H1 (cell line): ENCODE results near the gene MKLN1. TPM values are rescaled to one million over a fixed set of nuclear protein-coding genes. Genes with fewer than 3 reads are reported as not detected.

Source experiments
- CTCF ChIA-PET: fragments of 300-600 bp; sonication (Branson Sonifier 250); formaldehyde crosslinking; loops from one replicate; lab custom pipeline; 2021; ENCODE audit not compliant: partially characterized antibody; lab: Charles Lee
- POLR2A ChIA-PET: fragments of 300-600 bp; sonication (Branson Sonifier 250); formaldehyde crosslinking; loops from one replicate; lab custom pipeline; 2021; ENCODE audit warnings: inconsistent platforms; ENCODE audit not compliant: partially characterized antibody; lab: Charles Lee
- DNase-seq, 2 experiments: peaks; one replicate each; pipeline versions ENCODE4 v3.0.0 to v3.0.0-alpha.2; 2010 to 2022; ENCODE audit warnings: low spot score in 2 of 2, low read depth in 1 of 2, mixed read lengths in 1 of 2
- FAIRE-seq: peaks from 2 replicates; lab custom pipeline; 2011; peaks lifted over from hg19 to GRCh38; lab: Jason Lieb, UNC
- H2AFZ ChIP-seq: 2 replicates; pipeline ENCODE4 v1.8.1; 2012; ENCODE audit warnings: low read length, inconsistent platforms
- H2AK5ac ChIP-seq: 2 replicates; pipeline ENCODE4 v1.6.1; 2013; ENCODE audit warnings: low read depth, low read length
- H2BK120ac ChIP-seq: replicated peaks from 2 replicates; pipeline ENCODE3; 2013; ENCODE audit warnings: low read depth, low read length, inconsistent platforms
- H2BK12ac ChIP-seq: 2 replicates; pipeline ENCODE4 v1.6.1; 2013; ENCODE audit warnings: low read depth, low read length
- H2BK15ac ChIP-seq: 2 replicates; pipeline ENCODE4 v1.6.1; 2013; ENCODE audit warnings: low read length
- H2BK20ac ChIP-seq: 2 replicates; pipeline ENCODE4 v1.6.1; 2013; ENCODE audit warnings: low read length
- H2BK5ac ChIP-seq: 2 replicates; pipeline ENCODE4 v1.6.1; 2013; ENCODE audit warnings: low read depth, low read length
- H3K14ac ChIP-seq: 2 replicates; pipeline ENCODE4 v1.6.1; 2013; ENCODE audit warnings: inconsistent platforms; ENCODE audit not compliant: insufficient read length
- H3K18ac ChIP-seq: 2 replicates; pipeline ENCODE4 v1.6.1; 2013; ENCODE audit warnings: low read length; ENCODE audit errors: extremely low read depth
- H3K23ac ChIP-seq: 2 replicates; pipeline ENCODE4 v1.6.1; 2013; ENCODE audit warnings: inconsistent platforms; ENCODE audit not compliant: insufficient read length
- H3K23me2 ChIP-seq: 2 replicates; pipeline ENCODE4 v1.6.1; 2013; ENCODE audit warnings: low read depth, low read length
- H3K27ac ChIP-seq: 2 replicates; pipeline ENCODE4 v1.6.1; 2011; ENCODE audit warnings: low read depth, low read length, inconsistent platforms
- H3K27me3 ChIP-seq, 4 experiments: replicated peaks in 1 of 4; 1 replicate in 1 of 4; 2 replicates in 3 of 4; pipeline versions ENCODE4 v1.6.1 to v1.8.1; 2011 to 2013; ENCODE audit warnings: low read length in 3 of 4, mild to moderate bottlenecking in 3 of 4, inconsistent platforms in 2 of 4, mixed read lengths in 2 of 4, moderate library complexity in 1 of 4; ENCODE audit not compliant: control insufficient read depth in 3 of 4, insufficient read depth in 3 of 4; ENCODE audit errors: extremely low read depth in 1 of 4
- H3K36me3 ChIP-seq, 4 experiments: 2 replicates each; pipeline versions ENCODE4 v1.6.1 to v1.8.1; 2011 to 2013; ENCODE audit warnings: mild to moderate bottlenecking in 4 of 4, low read length in 3 of 4, moderate library complexity in 2 of 4, control low read depth in 1 of 4, inconsistent platforms in 1 of 4; ENCODE audit not compliant: insufficient read depth in 4 of 4, control insufficient read depth in 2 of 4
- H3K4ac ChIP-seq: replicated peaks from 2 replicates; pipeline ENCODE3; 2013; ENCODE audit warnings: low read length, low read depth, mixed read lengths, inconsistent platforms; ENCODE audit not compliant: insufficient read length
- H3K4me1 ChIP-seq, 4 experiments: replicated peaks in 1 of 4; 1 replicate in 1 of 4; 2 replicates in 3 of 4; pipeline versions ENCODE4 v1.6.1 to v1.8.1; 2011 to 2013; ENCODE audit warnings: low read length in 3 of 4, inconsistent platforms in 2 of 4, mixed read lengths in 1 of 4; ENCODE audit not compliant: insufficient read depth in 4 of 4, control insufficient read depth in 3 of 4
- H3K4me2 ChIP-seq, 2 experiments: 2 replicates each; pipeline versions ENCODE4 v1.6.1 to v1.8.1; 2011 to 2013; ENCODE audit warnings: low read depth in 2 of 2, low read length in 2 of 2, control low read depth in 1 of 2, inconsistent platforms in 1 of 2, mild to moderate bottlenecking in 1 of 2; ENCODE audit not compliant: insufficient read depth in 1 of 2
- H3K4me3 ChIP-seq, 4 experiments: fragments of 200-600, 300-600 bp in 1 of 4; sonication (generic), shearing (Covaris generic), sonication (Bioruptor Twin) in 1 of 4; 2 replicates each; pipeline versions ENCODE4 v1.5.1 to v1.8.1; 2011 to 2016; ENCODE audit warnings: low read length in 4 of 4, low read depth in 3 of 4, control low read depth in 2 of 4, inconsistent platforms in 2 of 4, mild to moderate bottlenecking in 2 of 4, mixed read lengths in 1 of 4, moderate library complexity in 1 of 4; ENCODE audit not compliant: insufficient read depth in 2 of 4; ENCODE audit errors: extremely low read depth in 1 of 4
- H3K56ac ChIP-seq: replicated peaks from 2 replicates; pipeline ENCODE3; 2013; ENCODE audit warnings: low read depth, mild to moderate bottlenecking, mixed read lengths, low read length, inconsistent platforms; ENCODE audit not compliant: insufficient read length
- H3K79me1 ChIP-seq: 2 replicates; pipeline ENCODE4 v1.6.1; 2013; ENCODE audit warnings: low read depth, low read length, control low read depth
- H3K79me2 ChIP-seq, 2 experiments: 2 replicates each; pipeline versions ENCODE4 v1.6.1 to v1.8.1; 2012 to 2013; ENCODE audit warnings: low read length in 2 of 2, mild to moderate bottlenecking in 2 of 2, inconsistent platforms in 1 of 2; ENCODE audit not compliant: insufficient read depth in 2 of 2, control insufficient read depth in 1 of 2
- H3K9ac ChIP-seq, 4 experiments: replicated peaks in 1 of 4; 1 replicate in 1 of 4; 2 replicates in 3 of 4; pipeline versions ENCODE4 v1.6.1 to v1.8.1; 2011 to 2013; ENCODE audit warnings: low read depth in 3 of 4, low read length in 3 of 4, control low read depth in 2 of 4, mild to moderate bottlenecking in 2 of 4, moderate library complexity in 2 of 4, inconsistent platforms in 1 of 4; ENCODE audit errors: extremely low read depth in 1 of 4
- H3K9me3 ChIP-seq, 2 experiments: 2 replicates each; pipeline versions ENCODE4 v1.6.1 to v1.8.1; 2012 to 2013; ENCODE audit warnings: mild to moderate bottlenecking in 2 of 2, moderate library complexity in 2 of 2, control low read depth in 1 of 2, inconsistent platforms in 1 of 2, low read depth in 1 of 2, low read length in 1 of 2, mixed read lengths in 1 of 2; ENCODE audit not compliant: insufficient read depth in 2 of 2
- H4K20me1 ChIP-seq, 2 experiments: replicated peaks in 1 of 2; 2 replicates each; pipeline versions ENCODE3 to v1.8.1; 2011 to 2013; ENCODE audit warnings: inconsistent platforms in 2 of 2, low read length in 2 of 2, mild to moderate bottlenecking in 1 of 2; ENCODE audit not compliant: insufficient read depth in 2 of 2, control insufficient read depth in 1 of 2
- H4K5ac ChIP-seq: 2 replicates; pipeline ENCODE4 v1.6.1; 2013; ENCODE audit warnings: low read length, low read depth, mixed read lengths, inconsistent platforms; ENCODE audit not compliant: insufficient read length
- H4K8ac ChIP-seq: 2 replicates; pipeline ENCODE4 v1.8.0; 2013; ENCODE audit warnings: mild to moderate bottlenecking, moderate library complexity, low read length, inconsistent platforms; ENCODE audit not compliant: insufficient read depth; ENCODE audit errors: extremely low read depth
- H4K91ac ChIP-seq: replicated peaks from 2 replicates; pipeline ENCODE3; 2013; ENCODE audit warnings: low read length, mixed read lengths, inconsistent platforms; ENCODE audit not compliant: insufficient read length
- E2F6 ChIP-seq: IDR thresholded peaks from 2 replicates; pipeline ENCODE4 v1.6.1; 2012; ENCODE audit warnings: inconsistent platforms
- KDM4A ChIP-seq: IDR thresholded peaks from one replicate; pipeline ENCODE4 v1.7.1; 2012; ENCODE audit warnings: low read depth, mild to moderate bottlenecking, moderate library complexity, low read length, inconsistent platforms; ENCODE audit not compliant: severe bottlenecking
- KDM5A ChIP-seq: fragments of 200-600 bp; IDR thresholded peaks from 2 replicates; pipeline ENCODE4 v1.7.1; 2012; ENCODE audit warnings: mild to moderate bottlenecking, low read length, inconsistent platforms, mixed read lengths
- MAFK ChIP-seq: IDR thresholded peaks from 2 replicates; pipeline ENCODE4 v1.6.1; 2012; ENCODE audit warnings: low read depth, mild to moderate bottlenecking, improper control_type of control experiment, low read length
- MAX ChIP-seq: IDR thresholded peaks from 2 replicates; pipeline ENCODE4 v1.6.1; 2012; ENCODE audit warnings: inconsistent platforms
- POLR2A ChIP-seq, 2 experiments: IDR thresholded peaks; 1 replicate in 1 of 2; 2 replicates in 1 of 2; pipeline ENCODE4 v1.6.1; 2011; ENCODE audit warnings: low read depth in 2 of 2, low read length in 2 of 2, mild to moderate bottlenecking in 2 of 2; ENCODE audit errors: control extremely low read depth in 1 of 2
- RBBP5 ChIP-seq: IDR thresholded peaks from 2 replicates; pipeline ENCODE4 v1.7.1; 2012; ENCODE audit warnings: low read depth, mild to moderate bottlenecking, inconsistent platforms, low read length, moderate library complexity, borderline replicate concordance
- SP4 ChIP-seq: IDR thresholded peaks from 2 replicates; pipeline ENCODE4 v1.6.1; 2012; ENCODE audit warnings: low read length, inconsistent platforms
- TAF7 ChIP-seq: optimal IDR thresholded peaks from 2 replicates; pipeline ENCODE3; 2011; ENCODE audit warnings: low read depth, mild to moderate bottlenecking, inconsistent platforms, low read length, moderate library complexity, borderline replicate concordance
- TBP ChIP-seq: IDR thresholded peaks from 2 replicates; pipeline ENCODE4 v1.6.1; 2011; ENCODE audit warnings: low read depth, low read length, improper control_type of control experiment
- TEAD4 ChIP-seq: IDR thresholded peaks from 2 replicates; pipeline ENCODE4 v1.6.1; 2012; ENCODE audit warnings: low read depth, low read length, inconsistent platforms, mixed read lengths
- WGBS, 2 experiments: shearing (Covaris generic) in 1 of 2; methylation state at CpG; one replicate each; pipeline versions ENCODE4 v1.1.6 to v1.1.7; 2013 to 2015; ENCODE audit warnings: low lambda C conversion rate in 2 of 2, mixed read lengths in 2 of 2, inconsistent platforms in 1 of 2, low coverage in 1 of 2, missing lambda C conversion rate in 1 of 2; ENCODE audit not compliant: insufficient replicate concordance in 2 of 2, insufficient coverage in 1 of 2, insufficient read length in 1 of 2; ENCODE audit errors: extremely low coverage in 1 of 2, missing lambda C conversion rate in 1 of 2; 5-methylcytosine and 5-hydroxymethylcytosine counted together
- polyA plus RNA-seq, 7 experiments: library from polyadenylated mRNA; depleted of rRNA in 3 of 7; stranded (reverse) in 5 of 7; unstranded in 2 of 7; fragments of >200 nt in 5 of 7; fragments of 200-250 nt in 2 of 7; gene quantifications; 1 replicate in 5 of 7; 2 replicates in 1 of 7; 4 replicates in 1 of 7; pipeline versions ENCODE4 v1.2.1 to v1.2.3, GENCODE V29; 2011 to 2013; ENCODE audit warnings: missing spikeins in 2 of 7, mixed read lengths in 2 of 7
- total RNA-seq: library from RNA; stranded (reverse); fragmentation: NEBNext Ultra II Directional; extraction: Animal tissue kit (Norgen Biotek cat#: 25700); gene quantifications from 2 replicates; pipeline ENCODE4 v1.2.1, GENCODE V29; 2021

Gene MKLN1
- total and polyA plus RNA-seq, 2 of the 8 experiments (the other 6 are each of a cell fraction or from before 2014, with no cell fraction given): 22.3 to 50.9 TPM

- 73% methylated on average over 7 of the region's 7 CpGs; no CpG with 5 or more reads in 1 of the 2 experiments for WGBS, 2 experiments
- no peak for FAIRE-seq
- TF ChIP-seq SP4 (no peak), KDM5A (no peak), POLR2A (IDR thresholded peaks at IDR 0.05; ENCODE audit: control extremely low read depth in 1 of 2, low read depth in 2 of 2, low read length in 2 of 2) (no peak), MAFK (no peak), E2F6 (no peak), TEAD4 (no peak), TAF7 (no peak), TBP (no peak), RBBP5 (no peak), MAX (no peak), KDM4A (no peak)
Measured at GRCh38 chr7:131338691-131339390, 11.2 kb downstream of the MKLN1 start.

More at GRCh38 chr7:131338691-131339390, 11.2 kb downstream of the MKLN1 start:
- Histone ChIP-seq H3K56ac (no peak overlapping the region), H3K36me3 (0 out of 8 replicates have a peak, but pooled peaks cover 0 to 2% (median 0%) of the 10 kb centered on the region in 4 experiments), H3K23ac (no peak overlapping the region), H4K91ac (no peak overlapping the region), H4K5ac (no peak overlapping the region), H2BK20ac (no peak overlapping the region), H3K18ac (no peak overlapping the region), H2AK5ac (no peak overlapping the region), H3K27ac (no peak overlapping the region), H4K8ac (no peak overlapping the region), H4K20me1 (peaks cover 2 to 6% of the 10 kb centered on the region in 2 experiments), H3K9ac (no peak overlapping the region), H2BK12ac (no peak overlapping the region), H3K79me2 (peaks cover 22 to 100% of the 10 kb centered on the region in 2 experiments), H2BK15ac (no peak overlapping the region), H3K4me1 (peaks cover 0 to 5% (median 2%) of the 10 kb centered on the region in 4 experiments; a peak in 3 of 7 replicates), H3K4me2 (no peak overlapping the region), H3K79me1 (no peaks in the 10 kb centered on the region), H3K14ac (no peak overlapping the region), H3K9me3 (peaks cover 3 to 4% of the 10 kb centered on the region in 2 experiments; a peak in 3 of 4 replicates), H3K4me3 (no peak overlapping the region), H3K27me3 (no peaks in the 10 kb centered on the region), H3K4ac (no peak overlapping the region), H2BK120ac (no peak overlapping the region), H2BK5ac (no peak overlapping the region), H3K23me2 (no peaks in the 10 kb centered on the region), H2AFZ (no peak overlapping the region)
- DNase-seq: no peak
- ChIA-PET CTCF (interaction anchor here (0.7 to 1.7 kb wide), 10 partner anchors 8 to 442 kb away, joined by 3 to 7 read pairs (median 4); no protein-coding TSS in a partner anchor), POLR2A (interaction anchor here (0.9 to 2.6 kb wide), 2 partner anchors 11 to 17 kb away, joined by 4 to 18 read pairs; partner anchors contain the start of gene MKLN1)
